Hepatic stellate cell (primary cell): ENCODE results near the gene APOD.

Experiments used
- DNase-seq: peaks from one replicate; pipeline ENCODE4 v3.0.0; 2011; ENCODE audit warnings: low spot score

The APOD gene

DNA sequence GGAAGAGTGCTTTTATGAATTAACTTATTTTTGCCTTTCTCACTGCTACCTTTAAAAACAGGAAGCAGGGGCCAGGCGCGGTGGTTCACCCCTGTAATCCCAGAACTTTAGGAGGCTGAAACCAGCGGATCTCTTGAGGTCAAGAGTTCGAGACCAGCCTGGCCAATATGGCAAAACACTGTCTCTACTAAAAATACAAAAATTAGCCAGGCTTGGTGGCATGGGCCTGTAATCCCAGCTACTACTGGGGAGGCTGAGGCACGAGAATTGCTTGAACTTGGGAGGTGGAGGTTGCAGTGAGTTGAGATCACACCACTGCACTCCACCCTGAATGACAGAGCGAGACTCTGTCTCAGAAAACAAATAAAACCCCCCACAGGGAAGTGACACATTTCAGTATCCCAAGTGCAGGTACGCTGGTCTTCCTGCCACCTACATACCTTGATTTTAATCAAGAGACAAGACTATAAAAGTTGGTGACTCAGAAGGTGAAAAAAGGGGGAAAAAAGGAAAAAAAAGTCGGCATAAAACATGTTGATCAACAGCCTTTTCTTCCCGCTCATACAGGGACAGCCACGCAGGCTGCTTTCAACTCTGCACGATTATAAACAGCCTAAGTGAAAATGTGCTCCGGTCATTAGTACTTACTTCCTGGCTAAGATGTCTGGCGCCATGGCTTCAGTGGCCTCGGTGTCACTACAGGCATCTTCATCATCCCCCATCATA lies 59.4 kb downstream of the APOD start:
- no peak for DNase-seq

DNA sequence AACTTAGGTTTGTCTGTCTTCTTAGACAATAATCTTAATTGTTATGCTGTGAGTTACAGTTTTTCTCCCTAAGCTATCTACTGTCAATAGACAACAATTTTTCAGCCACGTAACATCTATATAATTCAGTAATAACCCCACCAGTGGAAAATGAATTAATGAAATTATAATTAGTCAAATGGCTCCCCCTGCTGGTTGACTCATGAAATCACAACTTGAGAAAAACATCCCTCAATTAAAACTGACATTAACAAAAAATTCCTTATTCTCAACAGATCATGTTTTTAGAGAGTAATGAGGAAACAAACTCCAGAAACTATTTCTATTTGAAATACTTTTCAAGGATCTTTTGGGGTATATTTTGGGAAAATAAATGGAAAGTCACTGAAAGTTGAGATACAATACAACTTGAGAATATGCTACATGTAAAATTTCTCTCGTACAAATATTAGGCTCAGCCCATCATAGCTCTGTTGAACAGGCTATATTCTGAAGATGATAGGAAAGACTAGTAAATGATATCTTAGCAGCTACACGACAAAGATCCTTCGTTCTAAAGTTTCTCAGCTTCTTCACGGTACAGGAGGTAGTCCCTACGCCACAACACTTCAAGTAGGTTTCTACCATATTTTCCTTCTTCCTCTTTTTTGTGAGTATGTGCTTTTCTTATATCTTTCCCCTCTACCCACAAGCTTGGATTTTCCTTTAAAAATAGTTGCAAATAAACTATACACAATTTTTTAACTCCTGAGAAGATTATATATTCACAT lies 61.3 kb downstream of the APOD start:
- DNase-seq: no peak
